KMS-11 (cell line): Measurements from ENCODE around the gene PKHD1.
"Not testable (repeated sequence)": the region's sequence is repeated elsewhere in the genome, so short reads cannot be mapped to it uniquely, and the experiment has no call there.

ENCODE experiments used
- H2AFZ ChIP-seq: fragments of 200-600 bp; sonication (generic); 2 replicates; pipeline ENCODE4 v1.6.1; 2016; ENCODE audit warnings: antibody characterized with exemption, mixed run types, low read depth
- H3K27ac ChIP-seq: fragments of 200-600 bp; sonication (generic); 2 replicates; pipeline ENCODE4 v1.6.1; 2016; ENCODE audit warnings: mild to moderate bottlenecking, mixed run types
- H3K27me3 ChIP-seq: fragments of 200-600 bp; sonication (generic); 2 replicates; pipeline ENCODE4 v1.6.1; 2017; ENCODE audit warnings: mild to moderate bottlenecking, low read depth, mixed run types, moderate library complexity; ENCODE audit not compliant: insufficient read depth
- H3K36me3 ChIP-seq: fragments of 200-600 bp; sonication (generic); 2 replicates; pipeline ENCODE4 v1.6.1; 2017; ENCODE audit warnings: mild to moderate bottlenecking, mixed run types; ENCODE audit not compliant: insufficient read depth
- H3K4me1 ChIP-seq: fragments of 200-600 bp; sonication (generic); 2 replicates; pipeline ENCODE4 v1.6.1; 2016; ENCODE audit warnings: mild to moderate bottlenecking, low read depth, mixed run types; ENCODE audit not compliant: poor library complexity, severe bottlenecking
- H3K4me2 ChIP-seq: fragments of 200-600 bp; sonication (generic); 2 replicates; pipeline ENCODE4 v1.7.0; 2016; ENCODE audit warnings: mild to moderate bottlenecking, mixed run types
- H3K4me3 ChIP-seq: fragments of 200-600 bp; sonication (generic); IDR thresholded peaks from 2 replicates; pipeline ENCODE4 v1.6.1; 2017; ENCODE audit warnings: low read depth, low read length, mixed read lengths; ENCODE audit not compliant: insufficient read depth
- H3K79me2 ChIP-seq: fragments of 200-600 bp; sonication (generic); 2 replicates; pipeline ENCODE4 v1.6.1; 2016; ENCODE audit warnings: low read depth, mixed run types; ENCODE audit not compliant: insufficient read depth
- H3K9ac ChIP-seq: fragments of 200-600 bp; sonication (generic); 2 replicates; pipeline ENCODE4 v1.6.1; 2016; ENCODE audit warnings: mild to moderate bottlenecking, mixed run types
- H4K20me1 ChIP-seq: fragments of 200-600 bp; sonication (generic); 2 replicates; pipeline ENCODE4 v1.6.1; 2016; ENCODE audit warnings: mild to moderate bottlenecking, mixed run types; ENCODE audit not compliant: insufficient read depth
- CTCF ChIP-seq: fragments of 200-600 bp; sonication (generic); conservative IDR thresholded peaks from 2 replicates; pipeline ENCODE4 v1.6.1; 2017; ENCODE audit warnings: low read depth, mild to moderate bottlenecking, antibody characterized with exemption, low read length, moderate library complexity, mixed read lengths

PKHD1 gene

GRCh38 chr6:51949526-51949925, 137.9 kb downstream of the PKHD1 start:
- H3K4me3 ChIP-seq: no peak overlapping the region
- TF ChIP-seq CTCF: no peak

GRCh38 chr6:51939695-51940094, 147.7 kb downstream of the PKHD1 start:
- not testable (repeated sequence) for H3K4me2 ChIP-seq, H3K27ac ChIP-seq, H3K4me3 ChIP-seq, H3K4me1 ChIP-seq, H3K36me3 ChIP-seq, H2AFZ ChIP-seq, H3K27me3 ChIP-seq, H4K20me1 ChIP-seq, H3K79me2 ChIP-seq, H3K9ac ChIP-seq

More at GRCh38 chr6:51949526-51949925, 137.9 kb downstream of the PKHD1 start:
- no peak overlapping the region for H3K27ac ChIP-seq
- H4K20me1 ChIP-seq: no peaks in the 10 kb centered on the region
- no peaks in the 10 kb centered on the region for H3K4me1 ChIP-seq
- no peaks in the 10 kb centered on the region for H3K27me3 ChIP-seq
- H3K36me3 ChIP-seq: no peaks in the 10 kb centered on the region
- no peak overlapping the region for H2AFZ ChIP-seq
- no peak overlapping the region for H3K4me2 ChIP-seq
- H3K9ac ChIP-seq: no peak overlapping the region
- H3K79me2 ChIP-seq: no peaks in the 10 kb centered on the region

GRCh38 chr6:51936531-51937290, 150.7 kb downstream of the PKHD1 start:
- Histone ChIP-seq H3K4me2 (no peak overlapping the region), H3K27me3 (no peaks in the 10 kb centered on the region), H3K79me2 (no peaks in the 10 kb centered on the region), H3K36me3 (no peaks in the 10 kb centered on the region), H4K20me1 (no peaks in the 10 kb centered on the region), H3K9ac (no peak overlapping the region), H3K4me3 (no peak overlapping the region), H2AFZ (no peak overlapping the region), H3K4me1 (no peaks in the 10 kb centered on the region), H3K27ac (no peak overlapping the region)
- no peak for TF ChIP-seq CTCF

GRCh38 chr6:51934098-51934497, 153.3 kb downstream of the PKHD1 start:
- Histone ChIP-seq H4K20me1 (no peaks in the 10 kb centered on the region), H3K4me2 (no peak overlapping the region), H3K9ac (no peak overlapping the region), H3K27ac (no peak overlapping the region), H3K4me3 (no peak overlapping the region), H3K4me1 (no peaks in the 10 kb centered on the region), H3K79me2 (no peaks in the 10 kb centered on the region), H3K36me3 (no peaks in the 10 kb centered on the region), H3K27me3 (no peaks in the 10 kb centered on the region), H2AFZ (no peak overlapping the region)
- peak; percentile 45; the same call in 1 of the 2 replicates for TF ChIP-seq CTCF

- H3K36me3 ChIP-seq: no peaks in the 10 kb centered on the region
- H3K79me2 ChIP-seq: no peaks in the 10 kb centered on the region
- TF ChIP-seq CTCF: no peak
- H3K9ac ChIP-seq: no peak overlapping the region
- H3K4me2 ChIP-seq: no peak overlapping the region
- no peak overlapping the region for H2AFZ ChIP-seq
- H4K20me1 ChIP-seq: no peaks in the 10 kb centered on the region
- H3K4me3 ChIP-seq: no peak overlapping the region
- no peaks in the 10 kb centered on the region for H3K4me1 ChIP-seq
- H3K27me3 ChIP-seq: no peaks in the 10 kb centered on the region
- no peak overlapping the region for H3K27ac ChIP-seq
Measured at GRCh38 chr6:51932956-51933355, 154.5 kb downstream of the PKHD1 start.
